HepG2 (cell line): ENCODE data around the gene WARS2. TPM values are rescaled to one million over a fixed set of nuclear protein-coding genes. Genes with fewer than 3 reads are reported as not detected.

Experiments used
- ATAC-seq: fragments of 200-7000 bp; cut with Tn5 transposase; 3 replicates; pipeline ENCODE4 v1.9.1; 2020; ENCODE audit warnings: mild to moderate bottlenecking, moderate library complexity
- BruUV-seq: library from RNA; stranded (reverse); fragments of 400-500 nt; replicated peaks from 2 replicates; lab custom pipeline; 2021; lab: Mats Ljungman, UMichigan
- CTCF ChIA-PET: fragments of 300-600 bp; formaldehyde crosslinking; extraction: SDS; loops from one replicate; lab custom pipeline; 2021; ENCODE audit warnings: low total read pairs, inconsistent platforms, low intra/inter-chr PET ratio; lab: Yijun Ruan, JAX
- POLR2A ChIA-PET: fragments of 350-600 bp; sonication (Branson Sonifier 250); formaldehyde crosslinking; loops from one replicate; lab custom pipeline; 2020; ENCODE audit warnings: antibody characterized with exemption, inconsistent platforms; lab: Yijun Ruan, JAX
- DNase-seq: peaks from one replicate; pipeline ENCODE4 v3.0.0-alpha.2; 2015; ENCODE audit warnings: low spot score
- FAIRE-seq: peaks from 3 replicates; lab custom pipeline; 2011; peaks lifted over from hg19 to GRCh38; lab: Jason Lieb, UNC
- H2AFZ ChIP-seq: one replicate; pipeline ENCODE4 v1.6.1; 2011; ENCODE audit warnings: low read length, inconsistent platforms
- H3K27ac ChIP-seq: fragments of 300-600 bp; 3 replicates; pipeline ENCODE4 v1.8.0; 2011; ENCODE audit warnings: mixed run types, mild to moderate bottlenecking, mixed read lengths, low read length, inconsistent platforms; ENCODE audit not compliant: insufficient read depth; ENCODE audit errors: extremely low read length
- H3K27me3 ChIP-seq, 2 experiments: fragments of 200-600 bp in 1 of 2; 2 replicates in 1 of 2; 3 replicates in 1 of 2; pipeline versions ENCODE4 v1.6.0 to v1.8.0; 2011; ENCODE audit warnings: low read length in 2 of 2, mild to moderate bottlenecking in 2 of 2, moderate library complexity in 2 of 2, inconsistent platforms in 1 of 2; ENCODE audit not compliant: insufficient read depth in 2 of 2, control insufficient read depth in 1 of 2
- H3K36me3 ChIP-seq, 2 experiments: fragments of 200-600 bp in 1 of 2; replicated peaks in 1 of 2; 2 replicates in 1 of 2; 3 replicates in 1 of 2; pipeline versions ENCODE4 v1.5.1 to v1.8.0; 2011; ENCODE audit warnings: low read length in 2 of 2, inconsistent platforms in 1 of 2; ENCODE audit not compliant: insufficient read depth in 2 of 2, control insufficient read depth in 1 of 2
- H3K4me1 ChIP-seq: 2 replicates; pipeline ENCODE4 v1.5.1; 2012; ENCODE audit warnings: low read length, inconsistent platforms; ENCODE audit not compliant: insufficient read depth
- H3K4me2 ChIP-seq: 2 replicates; pipeline ENCODE4 v1.6.0; 2011; ENCODE audit warnings: low read depth, low read length, inconsistent platforms
- H3K4me3 ChIP-seq, 3 experiments: fragments of 200-600 bp in 1 of 3; sonication (generic), shearing (Covaris generic) in 1 of 3; replicated peaks in 1 of 3; 2 replicates each; pipeline ENCODE4 v1.5.1; 2011 to 2016; ENCODE audit warnings: low read length in 3 of 3, inconsistent platforms in 2 of 3, low read depth in 2 of 3, mild to moderate bottlenecking in 2 of 3, control low read depth in 1 of 3, mixed read lengths in 1 of 3; ENCODE audit not compliant: insufficient read depth in 1 of 3
- H3K79me2 ChIP-seq: one replicate; pipeline ENCODE4 v1.6.1; 2011; ENCODE audit warnings: low read length, inconsistent platforms; ENCODE audit not compliant: insufficient read depth
- H3K9ac ChIP-seq: 2 replicates; pipeline ENCODE4 v1.6.0; 2011; ENCODE audit warnings: mild to moderate bottlenecking, low read depth, low read length, inconsistent platforms; ENCODE audit not compliant: insufficient read depth
- H3K9me3 ChIP-seq: 2 replicates; pipeline ENCODE4 v1.5.1; 2012; ENCODE audit warnings: mild to moderate bottlenecking, low read length
- H4K20me1 ChIP-seq: 2 replicates; pipeline ENCODE4 v1.6.0; 2011; ENCODE audit warnings: inconsistent platforms, mild to moderate bottlenecking, low read length, moderate library complexity; ENCODE audit not compliant: insufficient read depth
- GZF1 ChIP-seq: sonication (generic); formaldehyde crosslinking; IDR thresholded peaks from 2 replicates; pipeline ENCODE4 v1.5.1; 2020; ENCODE audit warnings: mild to moderate bottlenecking, missing genetic modification reagents
- HDAC2 ChIP-seq: sonication (generic); formaldehyde crosslinking; IDR thresholded peaks from 2 replicates; pipeline ENCODE4 v1.4.0; 2020; ENCODE audit warnings: missing genetic modification reagents
- HNRNPUL1 ChIP-seq: fragments of 200-400 bp; formaldehyde crosslinking; IDR thresholded peaks from 2 replicates; pipeline ENCODE4 v1.6.1; 2017; ENCODE audit warnings: low read depth, mild to moderate bottlenecking, low read length, moderate library complexity
- IKZF4 ChIP-seq: sonication (generic); formaldehyde crosslinking; IDR thresholded peaks from 2 replicates; pipeline ENCODE4 v1.5.1; 2020; ENCODE audit warnings: borderline replicate concordance, mild to moderate bottlenecking, low read depth, missing genetic modification reagents; ENCODE audit errors: not compliant biosample characterization
- KAT7 ChIP-seq: IDR thresholded peaks from 2 replicates; pipeline ENCODE4 v1.6.1; 2018; ENCODE audit warnings: borderline replicate concordance, missing compliant biosample characterization
- MYC ChIP-seq: sonication (generic); formaldehyde crosslinking; IDR thresholded peaks from 2 replicates; pipeline ENCODE4 v1.9.0; 2021; ENCODE audit warnings: missing genetic modification reagents, borderline replicate concordance
- RBM22 ChIP-seq: fragments of 200-400 bp; formaldehyde crosslinking; optimal IDR thresholded peaks from 2 replicates; pipeline ENCODE3; 2017; ENCODE audit warnings: mild to moderate bottlenecking, low read length, moderate library complexity
- RFX3 ChIP-seq: IDR thresholded peaks from 2 replicates; pipeline ENCODE4 v1.6.1; 2016; ENCODE audit warnings: missing biosample characterization, missing genetic modification reagents
- SCMH1 ChIP-seq: sonication (generic); formaldehyde crosslinking; IDR thresholded peaks from 2 replicates; pipeline ENCODE4 v1.9.0; 2021; ENCODE audit warnings: missing genetic modification reagents, mild to moderate bottlenecking, borderline replicate concordance
- ZNF451 ChIP-seq: sonication (generic); formaldehyde crosslinking; IDR thresholded peaks from 2 replicates; pipeline ENCODE4 v1.5.0; 2020; ENCODE audit warnings: mild to moderate bottlenecking, missing genetic modification reagents
- ZNF556 ChIP-seq: sonication (generic); formaldehyde crosslinking; IDR thresholded peaks from 2 replicates; pipeline ENCODE4 v1.4.0; 2020; ENCODE audit warnings: mild to moderate bottlenecking, missing genetic modification reagents, borderline replicate concordance
- ZNF598 ChIP-seq: sonication (generic); formaldehyde crosslinking; IDR thresholded peaks from 2 replicates; pipeline ENCODE4 v1.5.1; 2020; ENCODE audit warnings: mild to moderate bottlenecking, missing genetic modification reagents, borderline replicate concordance
- ZNF782 ChIP-seq: sonication (generic); formaldehyde crosslinking; IDR thresholded peaks from 2 replicates; pipeline ENCODE4 v1.4.0; 2020; ENCODE audit warnings: missing genetic modification reagents, mild to moderate bottlenecking, borderline replicate concordance
- WGBS: methylation state at CpG from one replicate; pipeline ENCODE4 v1.1.6; 2017; ENCODE audit warnings: low lambda C conversion rate; 5-methylcytosine and 5-hydroxymethylcytosine counted together
- in situ Hi-C: cut with HindIII; loops from 2 replicates; pipeline ENCODE4 v1.10.0; 2017; ENCODE audit warnings: low pct_unique_long_range_greater_than_20kb; ENCODE audit not compliant: extremely low pct_ligation_motif_present
- intact Hi-C: fragments of 100-400 bp; cut with micrococcal nuclease; formaldehyde crosslinking; loops from one replicate; pipeline ENCODE4 v1.10.0; 2022; ENCODE audit not compliant: unreplicated experiment
- polyA plus RNA-seq, 8 experiments: library from polyadenylated mRNA; depleted of rRNA in 3 of 8; stranded (reverse) in 7 of 8; unstranded in 1 of 8; fragments of >200 nt; fragmentation: Illumina TruSeq in 4 of 8; extraction: Trizol in 4 of 8; gene quantifications; 2 replicates each; pipeline versions ENCODE4 v1.2.1 to v1.2.3, GENCODE V29; 2011 to 2016; ENCODE audit warnings: low read depth in 4 of 8, missing spikeins in 1 of 8, mixed read lengths in 1 of 8; ENCODE audit not compliant: insufficient read depth in 1 of 8
- total RNA-seq, 5 experiments: library from RNA; depleted of rRNA; stranded (reverse); fragments of >200 nt; fragmentation: Illumina TruSeq; extraction: Trizol; gene quantifications; 2 replicates each; pipeline ENCODE4 v1.2.3, GENCODE V29; 2016; ENCODE audit warnings: low read depth in 1 of 5
- TF ChIP-seq, protein P1 (sequence below): sonication (generic); formaldehyde crosslinking; IDR thresholded peaks from 2 replicates; pipeline ENCODE4 v1.8.1; 2022; ENCODE audit warnings: low read depth, mild to moderate bottlenecking, missing genetic modification reagents
- TF ChIP-seq, protein P2 (sequence below): sonication (generic); formaldehyde crosslinking; IDR thresholded peaks from 2 replicates; pipeline ENCODE4 v1.9.0; 2021; ENCODE audit warnings: missing genetic modification reagents, mild to moderate bottlenecking, borderline replicate concordance

The WARS2 gene
- total and polyA plus RNA-seq, 2 of the 13 experiments (the other 11 are each of a cell fraction or from before 2014, with no cell fraction given): 12.4 to 18.8 TPM

DNA sequence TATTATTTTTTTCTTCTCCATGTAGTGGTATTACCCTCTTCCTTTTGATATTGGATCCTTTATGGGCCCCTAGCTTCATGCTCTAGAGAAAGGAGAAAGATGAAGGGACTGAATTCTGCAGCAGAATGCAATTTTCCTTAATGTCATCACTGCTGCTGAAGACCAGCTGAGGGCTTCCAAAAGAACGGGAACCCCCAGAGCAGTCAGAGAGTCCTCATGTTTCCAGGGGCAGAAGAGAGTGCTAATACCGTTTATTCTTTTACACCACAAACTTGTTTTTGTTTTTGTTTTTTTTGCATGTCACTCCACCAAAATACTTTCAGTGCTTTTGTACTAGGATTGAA is 131.2 kb downstream of the WARS2 start:
- intact Hi-C loops (loop anchor here (5.0 kb wide), 1 partner anchor 187 kb away; no protein-coding TSS in a partner anchor), in situ Hi-C loops (loop anchor here (25.0 kb wide), 2 partner anchors 447 to 847 kb away; no protein-coding TSS in a partner anchor)
- Histone ChIP-seq H3K79me2 (no peaks in the 10 kb centered on the region), H3K4me3 (no peak overlapping the region), H3K9me3 (no peaks in the 10 kb centered on the region; the same call in 1 of the 2 replicates), H3K4me2 (no peak overlapping the region), H3K27ac (no peak overlapping the region), H4K20me1 (no peaks in the 10 kb centered on the region), H2AFZ (no peak overlapping the region), H3K9ac (no peak overlapping the region), H3K36me3 (no peaks in the 10 kb centered on the region), H3K27me3 (no peaks in the 10 kb centered on the region), H3K4me1 (no peaks in the 10 kb centered on the region)
- no TSS peak for BruUV-seq
- DNase-seq (no peak), ATAC-seq (no peak), FAIRE-seq (no peak)
- no peak for TF ChIP-seq SCMH1 (CRISPR knock-in tag)
- TF ChIP-seq GZF1: no peak
- TF ChIP-seq RFX3 (CRISPR knock-in tag): no peak
- no peak for TF ChIP-seq ZNF598 (CRISPR knock-in tag)
- TF ChIP-seq ZNF556 (CRISPR knock-in tag): no peak
- TF ChIP-seq HNRNPUL1: no peak
- TF ChIP-seq ZNF782 (CRISPR knock-in tag): no peak
- TF ChIP-seq RBM22: no peak
- no peak for TF ChIP-seq KAT7 (CRISPR knock-in tag)
- no peak for TF ChIP-seq HDAC2
- TF ChIP-seq, protein P1, sequence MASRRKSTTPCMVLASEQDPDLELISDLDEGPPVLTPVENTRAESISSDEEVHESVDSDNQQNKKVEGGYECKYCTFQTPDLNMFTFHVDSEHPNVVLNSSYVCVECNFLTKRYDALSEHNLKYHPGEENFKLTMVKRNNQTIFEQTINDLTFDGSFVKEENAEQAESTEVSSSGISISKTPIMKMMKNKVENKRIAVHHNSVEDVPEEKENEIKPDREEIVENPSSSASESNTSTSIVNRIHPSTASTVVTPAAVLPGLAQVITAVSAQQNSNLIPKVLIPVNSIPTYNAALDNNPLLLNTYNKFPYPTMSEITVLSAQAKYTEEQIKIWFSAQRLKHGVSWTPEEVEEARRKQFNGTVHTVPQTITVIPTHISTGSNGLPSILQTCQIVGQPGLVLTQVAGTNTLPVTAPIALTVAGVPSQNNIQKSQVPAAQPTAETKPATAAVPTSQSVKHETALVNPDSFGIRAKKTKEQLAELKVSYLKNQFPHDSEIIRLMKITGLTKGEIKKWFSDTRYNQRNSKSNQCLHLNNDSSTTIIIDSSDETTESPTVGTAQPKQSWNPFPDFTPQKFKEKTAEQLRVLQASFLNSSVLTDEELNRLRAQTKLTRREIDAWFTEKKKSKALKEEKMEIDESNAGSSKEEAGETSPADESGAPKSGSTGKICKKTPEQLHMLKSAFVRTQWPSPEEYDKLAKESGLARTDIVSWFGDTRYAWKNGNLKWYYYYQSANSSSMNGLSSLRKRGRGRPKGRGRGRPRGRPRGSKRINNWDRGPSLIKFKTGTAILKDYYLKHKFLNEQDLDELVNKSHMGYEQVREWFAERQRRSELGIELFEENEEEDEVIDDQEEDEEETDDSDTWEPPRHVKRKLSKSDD (CRISPR knock-in tag): no peak
- TF ChIP-seq MYC (CRISPR knock-in tag): no peak
- TF ChIP-seq, protein P2, sequence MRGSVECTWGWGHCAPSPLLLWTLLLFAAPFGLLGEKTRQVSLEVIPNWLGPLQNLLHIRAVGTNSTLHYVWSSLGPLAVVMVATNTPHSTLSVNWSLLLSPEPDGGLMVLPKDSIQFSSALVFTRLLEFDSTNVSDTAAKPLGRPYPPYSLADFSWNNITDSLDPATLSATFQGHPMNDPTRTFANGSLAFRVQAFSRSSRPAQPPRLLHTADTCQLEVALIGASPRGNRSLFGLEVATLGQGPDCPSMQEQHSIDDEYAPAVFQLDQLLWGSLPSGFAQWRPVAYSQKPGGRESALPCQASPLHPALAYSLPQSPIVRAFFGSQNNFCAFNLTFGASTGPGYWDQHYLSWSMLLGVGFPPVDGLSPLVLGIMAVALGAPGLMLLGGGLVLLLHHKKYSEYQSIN: no peak
- TF ChIP-seq ZNF451: no peak
- TF ChIP-seq IKZF4 (CRISPR knock-in tag): no peak
- CTCF ChIA-PET: interaction anchor here (1.6 kb wide), 1 partner anchor 183 kb away, joined by 6 read pairs; no protein-coding TSS in a partner anchor
- 43% methylated on average over 2 of the region's 2 CpGs for WGBS
- POLR2A ChIA-PET: no interaction called here
